ENCODE results near the gene GMDS. TPM values are rescaled to one million over a fixed set of nuclear protein-coding genes. Genes with fewer than 3 reads are reported as not detected.
A peak's percentile ranks its signal among the peaks of the same experiment; 100 is the strongest.

The GMDS gene
- total and polyA plus RNA-seq, 2 experiments from 2014 or later, result 30.1 to 36.5 TPM

- no peak for TF ChIP-seq ETS1 (IDR thresholded peaks at IDR 0.05)
- no peak for TF ChIP-seq NANOG (IDR thresholded peaks at IDR 0.05; ENCODE audit: borderline replicate concordance)
- TF ChIP-seq ZNF462 (CRISPR knock-in tag; IDR thresholded peaks at IDR 0.05), result no peak
- TF ChIP-seq ZNF114 (CRISPR knock-in tag; IDR thresholded peaks at IDR 0.05), result no peak
- no peak for TF ChIP-seq EZH2 (IDR thresholded peaks at IDR 0.05; ENCODE audit: low read depth, unreplicated experiment)
- TF ChIP-seq CTCF (conservative IDR thresholded peaks at IDR 0.05; ENCODE audit: low read depth in 2 of 2), result no peak
- no peak for TF ChIP-seq ZNF331 (CRISPR knock-in tag; IDR thresholded peaks at IDR 0.05; ENCODE audit: low read depth)
- TF ChIP-seq STAT1 (IDR thresholded peaks at IDR 0.05; ENCODE audit: unreplicated experiment), result no peak
- no peak for TF ChIP-seq EZH2phosphoT487 (IDR thresholded peaks at IDR 0.05; ENCODE audit: unreplicated experiment)
- no peak for TF ChIP-seq CREB1 (CRISPR knock-in tag; IDR thresholded peaks at IDR 0.05; ENCODE audit: low read depth)
- TF ChIP-seq POLR2AphosphoS5 (IDR thresholded peaks at IDR 0.05; ENCODE audit: low read depth), result no peak
- TF ChIP-seq JUNB (IDR thresholded peaks at IDR 0.05; ENCODE audit: unreplicated experiment), result no peak
- TF ChIP-seq REST (IDR thresholded peaks at IDR 0.05; ENCODE audit: unreplicated experiment), result no peak
- no peak overlapping the region for H3K4me3 Mint-ChIP-seq
- Histone ChIP-seq H3K4me2 (no peak overlapping the region), H2AFZ (peak overlapping the region; percentile 63; the same call in 1 of the 2 replicates), H3K79me2 (replicated peaks; ENCODE audit: insufficient read depth) (no peaks in the 10 kb centered on the region), H3F3A (replicated peaks; ENCODE audit: low read depth) (no peaks in the 10 kb centered on the region), H3K27me3 (ENCODE audit: insufficient read depth) (no peaks in the 10 kb centered on the region), H4K20me1 (replicated peaks; ENCODE audit: insufficient read depth) (no peaks in the 10 kb centered on the region), H3K9me2 (ENCODE audit: insufficient read depth) (peaks cover 4% of the 10 kb centered on the region; the same call in 1 of the 2 replicates), H3K27ac (ENCODE audit: low read depth) (no peak overlapping the region), H3K36me3 (ENCODE audit: insufficient read depth) (no peaks in the 10 kb centered on the region), H3K4me1 (ENCODE audit: insufficient read depth) (peaks cover 5% of the 10 kb centered on the region; the same call in 1 of the 2 replicates), H3K4me3 (no peak overlapping the region)
- no peak for ATAC-seq
- H3K27ac Mint-ChIP-seq, result no peak overlapping the region
- H3K4me1 Mint-ChIP-seq, result peaks cover 19% of the 10 kb centered on the region
- H3K27me3 Mint-ChIP-seq (ENCODE audit: insufficient read depth, low read depth, poor library complexity), result peaks cover 10% of the 10 kb centered on the region
- no peaks in the 10 kb centered on the region for H3K36me3 Mint-ChIP-seq (ENCODE audit: low read depth)
- no peaks in the 10 kb centered on the region for H3K9me3 Mint-ChIP-seq
- DNase-seq (ENCODE audit: low spot score), result no peak
Measured at GRCh38 chr6:1592852-1593251, 652.6 kb downstream of the GMDS start.
